HepG2 (cell line): ENCODE data around the gene TMEM81. TPM values are rescaled to one million over a fixed set of nuclear protein-coding genes. Genes with fewer than 3 reads are reported as not detected.

ENCODE experiments used
- ATAC-seq: fragments of 200-7000 bp; cut with Tn5 transposase; 3 replicates; pipeline ENCODE4 v1.9.1; 2020; ENCODE audit warnings: mild to moderate bottlenecking, moderate library complexity
- BruUV-seq: library from RNA; stranded (reverse); fragments of 400-500 nt; replicated peaks from 2 replicates; lab custom pipeline; 2021; lab: Mats Ljungman, UMichigan
- CTCF ChIA-PET: fragments of 300-600 bp; formaldehyde crosslinking; extraction: SDS; loops from one replicate; lab custom pipeline; 2021; ENCODE audit warnings: low total read pairs, inconsistent platforms, low intra/inter-chr PET ratio; lab: Yijun Ruan, JAX
- POLR2A ChIA-PET: fragments of 350-600 bp; sonication (Branson Sonifier 250); formaldehyde crosslinking; loops from one replicate; lab custom pipeline; 2020; ENCODE audit warnings: antibody characterized with exemption, inconsistent platforms; lab: Yijun Ruan, JAX
- DNase-seq: peaks from one replicate; pipeline ENCODE4 v3.0.0-alpha.2; 2015; ENCODE audit warnings: low spot score
- FAIRE-seq: peaks from 3 replicates; lab custom pipeline; 2011; peaks lifted over from hg19 to GRCh38; lab: Jason Lieb, UNC
- H2AFZ ChIP-seq: one replicate; pipeline ENCODE4 v1.6.1; 2011; ENCODE audit warnings: low read length, inconsistent platforms
- H3K27ac ChIP-seq: fragments of 300-600 bp; 3 replicates; pipeline ENCODE4 v1.8.0; 2011; ENCODE audit warnings: mixed run types, mild to moderate bottlenecking, mixed read lengths, low read length, inconsistent platforms; ENCODE audit not compliant: insufficient read depth; ENCODE audit errors: extremely low read length
- H3K27me3 ChIP-seq, 2 experiments: fragments of 200-600 bp in 1 of 2; 2 replicates in 1 of 2; 3 replicates in 1 of 2; pipeline versions ENCODE4 v1.6.0 to v1.8.0; 2011; ENCODE audit warnings: low read length in 2 of 2, mild to moderate bottlenecking in 2 of 2, moderate library complexity in 2 of 2, inconsistent platforms in 1 of 2; ENCODE audit not compliant: insufficient read depth in 2 of 2, control insufficient read depth in 1 of 2
- H3K36me3 ChIP-seq, 2 experiments: fragments of 200-600 bp in 1 of 2; replicated peaks in 1 of 2; 2 replicates in 1 of 2; 3 replicates in 1 of 2; pipeline versions ENCODE4 v1.5.1 to v1.8.0; 2011; ENCODE audit warnings: low read length in 2 of 2, inconsistent platforms in 1 of 2; ENCODE audit not compliant: insufficient read depth in 2 of 2, control insufficient read depth in 1 of 2
- H3K4me1 ChIP-seq: 2 replicates; pipeline ENCODE4 v1.5.1; 2012; ENCODE audit warnings: low read length, inconsistent platforms; ENCODE audit not compliant: insufficient read depth
- H3K4me2 ChIP-seq: 2 replicates; pipeline ENCODE4 v1.6.0; 2011; ENCODE audit warnings: low read depth, low read length, inconsistent platforms
- H3K4me3 ChIP-seq, 3 experiments: fragments of 200-600 bp in 1 of 3; sonication (generic), shearing (Covaris generic) in 1 of 3; replicated peaks in 1 of 3; 2 replicates each; pipeline ENCODE4 v1.5.1; 2011 to 2016; ENCODE audit warnings: low read length in 3 of 3, inconsistent platforms in 2 of 3, low read depth in 2 of 3, mild to moderate bottlenecking in 2 of 3, control low read depth in 1 of 3, mixed read lengths in 1 of 3; ENCODE audit not compliant: insufficient read depth in 1 of 3
- H3K79me2 ChIP-seq: one replicate; pipeline ENCODE4 v1.6.1; 2011; ENCODE audit warnings: low read length, inconsistent platforms; ENCODE audit not compliant: insufficient read depth
- H3K9ac ChIP-seq: 2 replicates; pipeline ENCODE4 v1.6.0; 2011; ENCODE audit warnings: mild to moderate bottlenecking, low read depth, low read length, inconsistent platforms; ENCODE audit not compliant: insufficient read depth
- H3K9me3 ChIP-seq: 2 replicates; pipeline ENCODE4 v1.5.1; 2012; ENCODE audit warnings: mild to moderate bottlenecking, low read length
- H4K20me1 ChIP-seq: 2 replicates; pipeline ENCODE4 v1.6.0; 2011; ENCODE audit warnings: inconsistent platforms, mild to moderate bottlenecking, low read length, moderate library complexity; ENCODE audit not compliant: insufficient read depth
- ADNP ChIP-seq: sonication (generic); formaldehyde crosslinking; IDR thresholded peaks from 2 replicates; pipeline ENCODE4 v1.4.0; 2020; ENCODE audit warnings: missing genetic modification reagents
- ARNT2 ChIP-seq: sonication (generic); formaldehyde crosslinking; IDR thresholded peaks from 2 replicates; pipeline ENCODE4 v1.8.0; 2022; ENCODE audit warnings: mild to moderate bottlenecking, low read depth, missing genetic modification reagents, moderate library complexity
- ELF3 ChIP-seq: IDR thresholded peaks from 2 replicates; pipeline ENCODE4 v1.6.1; 2016; ENCODE audit warnings: missing genetic modification reagents, missing compliant biosample characterization
- HNRNPH1 ChIP-seq: fragments of 200-400 bp; formaldehyde crosslinking; optimal IDR thresholded peaks from 2 replicates; pipeline ENCODE3; 2017; ENCODE audit warnings: mild to moderate bottlenecking, low read depth, low read length
- MXD4 ChIP-seq: IDR thresholded peaks from 2 replicates; pipeline ENCODE4 v1.6.1; 2016; ENCODE audit warnings: mild to moderate bottlenecking, missing biosample characterization, missing genetic modification reagents
- NFYB ChIP-seq: sonication (generic); formaldehyde crosslinking; IDR thresholded peaks from 2 replicates; pipeline ENCODE4 v1.4.0; 2020; ENCODE audit warnings: missing genetic modification reagents
- RFX3 ChIP-seq: IDR thresholded peaks from 2 replicates; pipeline ENCODE4 v1.6.1; 2016; ENCODE audit warnings: missing biosample characterization, missing genetic modification reagents
- SRSF9 ChIP-seq: fragments of 200-400 bp; formaldehyde crosslinking; IDR thresholded peaks from 2 replicates; pipeline ENCODE4 v1.6.1; 2018; ENCODE audit warnings: borderline replicate concordance, mild to moderate bottlenecking, low read depth, low read length; ENCODE audit not compliant: insufficient read depth, poor library complexity, severe bottlenecking
- ZNF121 ChIP-seq: sonication (generic); formaldehyde crosslinking; IDR thresholded peaks from 2 replicates; pipeline ENCODE4 v1.5.0; 2020; ENCODE audit warnings: mild to moderate bottlenecking, missing genetic modification reagents
- WGBS: methylation state at CpG from one replicate; pipeline ENCODE4 v1.1.6; 2017; ENCODE audit warnings: low lambda C conversion rate; 5-methylcytosine and 5-hydroxymethylcytosine counted together
- in situ Hi-C: cut with HindIII; loops from 2 replicates; pipeline ENCODE4 v1.10.0; 2017; ENCODE audit warnings: low pct_unique_long_range_greater_than_20kb; ENCODE audit not compliant: extremely low pct_ligation_motif_present
- intact Hi-C: fragments of 100-400 bp; cut with micrococcal nuclease; formaldehyde crosslinking; loops from one replicate; pipeline ENCODE4 v1.10.0; 2022; ENCODE audit not compliant: unreplicated experiment
- polyA plus RNA-seq, 8 experiments: library from polyadenylated mRNA; depleted of rRNA in 3 of 8; stranded (reverse) in 7 of 8; unstranded in 1 of 8; fragments of >200 nt; fragmentation: Illumina TruSeq in 4 of 8; extraction: Trizol in 4 of 8; gene quantifications; 2 replicates each; pipeline versions ENCODE4 v1.2.1 to v1.2.3, GENCODE V29; 2011 to 2016; ENCODE audit warnings: low read depth in 4 of 8, missing spikeins in 1 of 8, mixed read lengths in 1 of 8; ENCODE audit not compliant: insufficient read depth in 1 of 8
- total RNA-seq, 5 experiments: library from RNA; depleted of rRNA; stranded (reverse); fragments of >200 nt; fragmentation: Illumina TruSeq; extraction: Trizol; gene quantifications; 2 replicates each; pipeline ENCODE4 v1.2.3, GENCODE V29; 2016; ENCODE audit warnings: low read depth in 1 of 5
- TF ChIP-seq, protein P1 (sequence below): sonication (generic); formaldehyde crosslinking; IDR thresholded peaks from 2 replicates; pipeline ENCODE4 v1.9.0; 2022; ENCODE audit warnings: missing genetic modification reagents, mild to moderate bottlenecking, borderline replicate concordance
- TF ChIP-seq, protein P2 (sequence below): sonication (generic); formaldehyde crosslinking; IDR thresholded peaks from 2 replicates; pipeline ENCODE4 v1.5.0; 2020; ENCODE audit warnings: missing genetic modification reagents, mild to moderate bottlenecking, borderline replicate concordance

TMEM81 gene
- total and polyA plus RNA-seq, 2 of the 13 experiments (the other 11 are each of a cell fraction or from before 2014, with no cell fraction given), result 1.1 TPM

DNA sequence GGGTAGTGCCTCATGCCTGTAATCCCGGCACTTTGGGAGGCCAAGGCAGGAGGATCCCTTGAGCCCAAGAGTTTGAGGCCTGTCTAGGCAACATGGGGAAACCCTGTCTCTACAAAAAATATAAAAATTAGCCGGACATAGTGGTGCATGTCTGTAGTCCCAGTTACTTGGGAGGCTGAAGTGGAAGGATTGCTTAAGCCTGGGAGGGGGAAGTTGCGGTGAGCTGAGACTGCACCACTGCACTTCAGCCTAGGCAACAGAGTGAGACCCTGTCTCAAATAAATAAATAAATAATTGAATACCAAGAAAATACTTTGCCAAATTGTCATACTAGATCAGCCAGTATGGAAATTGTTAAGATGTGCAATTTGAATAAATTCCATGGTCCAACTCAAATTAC, 43.4 kb upstream of the TMEM81 start:
- in situ Hi-C loops, result no loop called here
- 54% methylated on average over 3 of the region's 3 CpGs for WGBS

More for the DNA sequence above, 43.4 kb upstream of the TMEM81 start:
- ChIA-PET CTCF (no interaction called here), POLR2A (no interaction called here)
- ATAC-seq, result no peak
- TF ChIP-seq ARNT2 (CRISPR knock-in tag) (no peak), SRSF9 (no peak), RFX3 (CRISPR knock-in tag) (no peak), MXD4 (no peak), HNRNPH1 (no peak), ZNF121 (no peak), ELF3 (CRISPR knock-in tag) (no peak), NFYB (no peak), ADNP (CRISPR knock-in tag) (no peak)
- TF ChIP-seq, protein P1, sequence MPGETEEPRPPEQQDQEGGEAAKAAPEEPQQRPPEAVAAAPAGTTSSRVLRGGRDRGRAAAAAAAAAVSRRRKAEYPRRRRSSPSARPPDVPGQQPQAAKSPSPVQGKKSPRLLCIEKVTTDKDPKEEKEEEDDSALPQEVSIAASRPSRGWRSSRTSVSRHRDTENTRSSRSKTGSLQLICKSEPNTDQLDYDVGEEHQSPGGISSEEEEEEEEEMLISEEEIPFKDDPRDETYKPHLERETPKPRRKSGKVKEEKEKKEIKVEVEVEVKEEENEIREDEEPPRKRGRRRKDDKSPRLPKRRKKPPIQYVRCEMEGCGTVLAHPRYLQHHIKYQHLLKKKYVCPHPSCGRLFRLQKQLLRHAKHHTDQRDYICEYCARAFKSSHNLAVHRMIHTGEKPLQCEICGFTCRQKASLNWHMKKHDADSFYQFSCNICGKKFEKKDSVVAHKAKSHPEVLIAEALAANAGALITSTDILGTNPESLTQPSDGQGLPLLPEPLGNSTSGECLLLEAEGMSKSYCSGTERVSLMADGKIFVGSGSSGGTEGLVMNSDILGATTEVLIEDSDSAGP (CRISPR knock-in tag), result no peak
- TF ChIP-seq, protein P2, sequence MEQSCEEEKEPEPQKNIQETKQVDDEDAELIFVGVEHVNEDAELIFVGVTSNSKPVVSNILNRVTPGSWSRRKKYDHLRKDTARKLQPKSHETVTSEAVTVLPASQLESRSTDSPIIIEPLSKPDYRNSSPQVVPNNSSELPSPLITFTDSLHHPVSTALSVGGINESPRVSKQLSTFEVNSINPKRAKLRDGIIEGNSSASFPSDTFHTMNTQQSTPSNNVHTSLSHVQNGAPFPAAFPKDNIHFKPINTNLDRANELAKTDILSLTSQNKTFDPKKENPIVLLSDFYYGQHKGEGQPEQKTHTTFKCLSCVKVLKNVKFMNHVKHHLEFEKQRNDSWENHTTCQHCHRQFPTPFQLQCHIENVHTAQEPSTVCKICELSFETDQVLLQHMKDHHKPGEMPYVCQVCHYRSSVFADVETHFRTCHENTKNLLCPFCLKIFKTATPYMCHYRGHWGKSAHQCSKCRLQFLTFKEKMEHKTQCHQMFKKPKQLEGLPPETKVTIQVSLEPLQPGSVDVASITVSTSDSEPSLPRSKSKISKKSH, result no peak
- TF ChIP-seq, all 625 proteins: peak for 0
- DNase-seq (no peak), FAIRE-seq (no peak)
- no peaks in the 10 kb centered on the region for H3K79me2 ChIP-seq
- no peak overlapping the region for H2AFZ ChIP-seq
- no TSS peak for BruUV-seq
- H3K4me1 ChIP-seq, result peaks cover 19% of the 10 kb centered on the region
- no peaks in the 10 kb centered on the region for H3K36me3 ChIP-seq
- intact Hi-C loops, result no loop called here
- H4K20me1 ChIP-seq, result no peaks in the 10 kb centered on the region
- H3K9ac ChIP-seq, result no peak overlapping the region
- no peaks in the 10 kb centered on the region for H3K27me3 ChIP-seq
- no peak overlapping the region for H3K4me2 ChIP-seq
- no peak overlapping the region for H3K27ac ChIP-seq
- no peak overlapping the region for H3K4me3 ChIP-seq
- no peaks in the 10 kb centered on the region for H3K9me3 ChIP-seq
